GM23338 (cell line): ENCODE results near the gene SNW1. TPM values are rescaled to one million over a fixed set of nuclear protein-coding genes. Genes with fewer than 3 reads are reported as not detected.
"Not testable (repeated sequence)": the region's sequence is repeated elsewhere in the genome, so short reads cannot be mapped to it uniquely, and the experiment has no call there.

ENCODE experiments used
- ATAC-seq: fragments of 200-7000 bp; cut with Tn5 transposase; 3 replicates; pipeline ENCODE4 v1.9.1; 2020
- DNase-seq: peaks from one replicate; pipeline ENCODE4 v3.0.0-alpha.2; 2015; ENCODE audit warnings: low spot score
- H2AFZ ChIP-seq: fragments of 200-600 bp; sonication (generic); 2 replicates; pipeline ENCODE4 v1.8.0; 2016; ENCODE audit warnings: antibody characterized with exemption, mild to moderate bottlenecking, moderate library complexity
- H3F3A ChIP-seq: fragments of 200-600 bp; sonication (generic); replicated peaks from 2 replicates; pipeline ENCODE4 v1.8.0; 2017; ENCODE audit warnings: antibody characterized with exemption, mixed run types, low read depth
- H3K27ac ChIP-seq: fragments of 200-600 bp; sonication (generic); 2 replicates; pipeline ENCODE4 v1.6.1; 2016; ENCODE audit warnings: low read depth
- H3K27me3 ChIP-seq: fragments of 200-600 bp; sonication (generic); 2 replicates; pipeline ENCODE4 v1.8.0; 2016; ENCODE audit warnings: mild to moderate bottlenecking, mixed run types, moderate library complexity; ENCODE audit not compliant: insufficient read depth
- H3K36me3 ChIP-seq: fragments of 200-600 bp; sonication (generic); 2 replicates; pipeline ENCODE4 v1.8.0; 2016; ENCODE audit warnings: mild to moderate bottlenecking; ENCODE audit not compliant: insufficient read depth
- H3K4me1 ChIP-seq: fragments of 200-600 bp; sonication (generic); 2 replicates; pipeline ENCODE4 v1.8.0; 2016; ENCODE audit warnings: mild to moderate bottlenecking, moderate library complexity; ENCODE audit not compliant: insufficient read depth
- H3K4me2 ChIP-seq: fragments of 200-600 bp; sonication (generic); 2 replicates; pipeline ENCODE4 v1.7.1; 2017; ENCODE audit warnings: mixed run types
- H3K4me3 ChIP-seq: fragments of 200-600 bp; sonication (generic); 2 replicates; pipeline ENCODE4 v1.6.1; 2016; ENCODE audit warnings: mixed run types
- H3K79me2 ChIP-seq: fragments of 200-600 bp; sonication (generic); replicated peaks from 2 replicates; pipeline ENCODE4 v1.8.0; 2017; ENCODE audit warnings: mild to moderate bottlenecking; ENCODE audit not compliant: insufficient read depth
- H3K9me2 ChIP-seq: fragments of 200-600 bp; sonication (generic); 2 replicates; pipeline ENCODE4 v1.8.0; 2017; ENCODE audit not compliant: insufficient read depth
- H4K20me1 ChIP-seq: fragments of 200-600 bp; sonication (generic); replicated peaks from 2 replicates; pipeline ENCODE4 v1.8.0; 2017; ENCODE audit warnings: mild to moderate bottlenecking; ENCODE audit not compliant: insufficient read depth
- H3K27ac Mint-ChIP-seq: 2 replicates; pipeline ENCODE4 v1.8.0; 2020; ENCODE audit warnings: inconsistent platforms, mild to moderate bottlenecking, moderate library complexity, mixed read lengths
- H3K27me3 Mint-ChIP-seq: 3 replicates; pipeline ENCODE4 v1.8.0; 2022; ENCODE audit warnings: low read depth, mild to moderate bottlenecking, moderate library complexity, mixed read lengths, inconsistent platforms; ENCODE audit not compliant: insufficient read depth, poor library complexity
- H3K36me3 Mint-ChIP-seq: 3 replicates; pipeline ENCODE4 v1.8.0; 2021; ENCODE audit warnings: low read depth, mild to moderate bottlenecking, inconsistent platforms, moderate library complexity, mixed read lengths
- H3K4me1 Mint-ChIP-seq: 3 replicates; pipeline ENCODE4 v1.8.0; 2020; ENCODE audit warnings: mild to moderate bottlenecking, inconsistent platforms, mixed read lengths
- H3K4me3 Mint-ChIP-seq: 3 replicates; pipeline ENCODE4 v1.8.0; 2021; ENCODE audit warnings: moderate library complexity, mild to moderate bottlenecking, inconsistent platforms, mixed read lengths
- H3K9me3 Mint-ChIP-seq: 3 replicates; pipeline ENCODE4 v1.8.0; 2020; ENCODE audit warnings: moderate library complexity, mild to moderate bottlenecking, inconsistent platforms, mixed read lengths
- CREB1 ChIP-seq: fragments of 250-450 bp; sonication (Bioruptor Pico); IDR thresholded peaks from 2 replicates; pipeline ENCODE4 v1.5.0; 2020; ENCODE audit warnings: low read depth, mild to moderate bottlenecking, moderate library complexity
- EZH2 ChIP-seq: fragments of 200-600 bp; sonication (generic); IDR thresholded peaks from one replicate; pipeline ENCODE4 v1.8.0; 2017; ENCODE audit warnings: antibody characterized with exemption, mild to moderate bottlenecking, low read depth; ENCODE audit not compliant: unreplicated experiment
- EZH2phosphoT487 ChIP-seq: fragments of 200-600 bp; sonication (generic); IDR thresholded peaks from one replicate; pipeline ENCODE4 v1.8.1; 2018; ENCODE audit warnings: antibody characterized with exemption; ENCODE audit not compliant: unreplicated experiment
- JUNB ChIP-seq: IDR thresholded peaks from one replicate; pipeline ENCODE4 v1.6.1; 2016; ENCODE audit warnings: antibody characterized with exemption; ENCODE audit not compliant: unreplicated experiment
- POLR2AphosphoS5 ChIP-seq: IDR thresholded peaks from 2 replicates; pipeline ENCODE4 v1.6.1; 2016; ENCODE audit warnings: antibody characterized with exemption, low read depth
- STAT1 ChIP-seq: IDR thresholded peaks from one replicate; pipeline ENCODE4 v1.6.1; 2016; ENCODE audit warnings: antibody characterized with exemption; ENCODE audit not compliant: unreplicated experiment
- ZNF114 ChIP-seq: fragments of 250-450 bp; sonication (Bioruptor Pico); IDR thresholded peaks from 2 replicates; pipeline ENCODE4 v1.5.0; 2020; ENCODE audit warnings: mild to moderate bottlenecking, moderate library complexity
- polyA plus RNA-seq: library from polyadenylated mRNA; unstranded; fragments of >200 nt; fragmentation: Nextera tagmentation; extraction: Ambion mirVana; gene quantifications from 2 replicates; pipeline ENCODE4 v1.2.1, GENCODE V29; 2016
- total RNA-seq: library from RNA; depleted of rRNA; stranded (reverse); fragments of >200 nt; shearing (Covaris generic); gene quantifications from 2 replicates; pipeline ENCODE4 v1.2.3, GENCODE V29; 2014
- TF ChIP-seq, protein P1 (sequence below), 2 experiments: fragments of 200-600 bp in 1 of 2; sonication (generic) in 1 of 2; conservative IDR thresholded peaks; 2 replicates each; pipeline versions ENCODE4 v1.5.1 to v1.6.1; 2016 to 2017; ENCODE audit warnings: antibody characterized with exemption in 2 of 2, low read depth in 2 of 2, mild to moderate bottlenecking in 2 of 2, moderate library complexity in 1 of 2
- TF ChIP-seq, protein P2 (sequence below): IDR thresholded peaks from 2 replicates; pipeline ENCODE4 v1.6.1; 2016; ENCODE audit warnings: antibody characterized with exemption

The SNW1 gene
- total and polyA plus RNA-seq, 2 experiments from 2014 or later: 60.5 to 129 TPM

GRCh38 chr14:77752266-77752665 is 8.7 kb downstream of the SNW1 start:
- Mint-ChIP-seq H3K4me3 (no peak overlapping the region), H3K36me3 (peaks cover 73% of the 10 kb centered on the region), H3K27ac (no peak overlapping the region), H3K9me3 (peaks cover 4% of the 10 kb centered on the region; the same call in 1 of the 3 replicates), H3K4me1 (no peaks in the 10 kb centered on the region), H3K27me3 (no peaks in the 10 kb centered on the region)
- Histone ChIP-seq H3K4me2 (no peak overlapping the region), H3K4me3 (no peak overlapping the region), H3K9me2 (no peaks in the 10 kb centered on the region), H3K36me3 (peaks cover 56% of the 10 kb centered on the region), H2AFZ (no peak overlapping the region), H3K4me1 (no peaks in the 10 kb centered on the region), H3K79me2 (peaks cover 38% of the 10 kb centered on the region), H3K27ac (no peak overlapping the region), H3F3A (no peaks in the 10 kb centered on the region), H4K20me1 (peaks cover 30% of the 10 kb centered on the region; the same call in 1 of the 2 replicates), H3K27me3 (no peaks in the 10 kb centered on the region)
- no peak for TF ChIP-seq POLR2AphosphoS5
- TF ChIP-seq, protein P1, sequence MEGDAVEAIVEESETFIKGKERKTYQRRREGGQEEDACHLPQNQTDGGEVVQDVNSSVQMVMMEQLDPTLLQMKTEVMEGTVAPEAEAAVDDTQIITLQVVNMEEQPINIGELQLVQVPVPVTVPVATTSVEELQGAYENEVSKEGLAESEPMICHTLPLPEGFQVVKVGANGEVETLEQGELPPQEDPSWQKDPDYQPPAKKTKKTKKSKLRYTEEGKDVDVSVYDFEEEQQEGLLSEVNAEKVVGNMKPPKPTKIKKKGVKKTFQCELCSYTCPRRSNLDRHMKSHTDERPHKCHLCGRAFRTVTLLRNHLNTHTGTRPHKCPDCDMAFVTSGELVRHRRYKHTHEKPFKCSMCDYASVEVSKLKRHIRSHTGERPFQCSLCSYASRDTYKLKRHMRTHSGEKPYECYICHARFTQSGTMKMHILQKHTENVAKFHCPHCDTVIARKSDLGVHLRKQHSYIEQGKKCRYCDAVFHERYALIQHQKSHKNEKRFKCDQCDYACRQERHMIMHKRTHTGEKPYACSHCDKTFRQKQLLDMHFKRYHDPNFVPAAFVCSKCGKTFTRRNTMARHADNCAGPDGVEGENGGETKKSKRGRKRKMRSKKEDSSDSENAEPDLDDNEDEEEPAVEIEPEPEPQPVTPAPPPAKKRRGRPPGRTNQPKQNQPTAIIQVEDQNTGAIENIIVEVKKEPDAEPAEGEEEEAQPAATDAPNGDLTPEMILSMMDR (conservative IDR thresholded peaks at IDR 0.05; ENCODE audit: low read depth in 2 of 2): no peak
- no peak for TF ChIP-seq STAT1
- TF ChIP-seq CREB1 (CRISPR knock-in tag): no peak
- no peak for TF ChIP-seq ZNF114 (CRISPR knock-in tag)
- no peak for DNase-seq
- ATAC-seq: no peak

GRCh38 chr14:77747425-77747824 is 13.5 kb downstream of the SNW1 start:
- H3F3A ChIP-seq: not testable (repeated sequence)

GRCh38 chr14:77746064-77746702 is 14.8 kb downstream of the SNW1 start:
- Histone ChIP-seq H3K27ac (no peak overlapping the region), H3K36me3 (peaks cover 37% of the 10 kb centered on the region), H3F3A (no peaks in the 10 kb centered on the region), H4K20me1 (peaks cover 13% of the 10 kb centered on the region), H3K9me2 (no peaks in the 10 kb centered on the region), H3K4me1 (no peaks in the 10 kb centered on the region), H2AFZ (no peak overlapping the region), H3K4me2 (no peak overlapping the region), H3K4me3 (no peak overlapping the region), H3K27me3 (no peaks in the 10 kb centered on the region), H3K79me2 (peaks cover 18% of the 10 kb centered on the region)
- no peak overlapping the region for H3K4me3 Mint-ChIP-seq
- H3K4me1 Mint-ChIP-seq: no peaks in the 10 kb centered on the region
- H3K9me3 Mint-ChIP-seq: peaks cover 13% of the 10 kb centered on the region; the same call in 2 of the 3 replicates
- TF ChIP-seq STAT1: no peak
- TF ChIP-seq, protein P2, sequence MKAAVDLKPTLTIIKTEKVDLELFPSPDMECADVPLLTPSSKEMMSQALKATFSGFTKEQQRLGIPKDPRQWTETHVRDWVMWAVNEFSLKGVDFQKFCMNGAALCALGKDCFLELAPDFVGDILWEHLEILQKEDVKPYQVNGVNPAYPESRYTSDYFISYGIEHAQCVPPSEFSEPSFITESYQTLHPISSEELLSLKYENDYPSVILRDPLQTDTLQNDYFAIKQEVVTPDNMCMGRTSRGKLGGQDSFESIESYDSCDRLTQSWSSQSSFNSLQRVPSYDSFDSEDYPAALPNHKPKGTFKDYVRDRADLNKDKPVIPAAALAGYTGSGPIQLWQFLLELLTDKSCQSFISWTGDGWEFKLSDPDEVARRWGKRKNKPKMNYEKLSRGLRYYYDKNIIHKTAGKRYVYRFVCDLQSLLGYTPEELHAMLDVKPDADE: no peak
- no peak for TF ChIP-seq EZH2
- no peak for TF ChIP-seq EZH2phosphoT487
- TF ChIP-seq JUNB: no peak
- H3K27ac Mint-ChIP-seq: no peak overlapping the region
- ATAC-seq (no peak), DNase-seq (no peak)
- peaks cover 57% of the 10 kb centered on the region for H3K36me3 Mint-ChIP-seq
- no peaks in the 10 kb centered on the region for H3K27me3 Mint-ChIP-seq

More at GRCh38 chr14:77747425-77747824, 13.5 kb downstream of the SNW1 start:
- H3K4me3 Mint-ChIP-seq, H3K4me1 ChIP-seq, H3K27me3 Mint-ChIP-seq, H3K4me2 ChIP-seq, DNase-seq, H3K4me3 ChIP-seq, H3K4me1 Mint-ChIP-seq, H3K27ac Mint-ChIP-seq, H3K9me2 ChIP-seq, ATAC-seq, H3K27me3 ChIP-seq, H2AFZ ChIP-seq, H3K27ac ChIP-seq: not testable (repeated sequence)
- peaks cover 13% of the 10 kb centered on the region; the same call in 2 of the 3 replicates for H3K9me3 Mint-ChIP-seq
- Histone ChIP-seq H4K20me1 (peaks cover 13% of the 10 kb centered on the region), H3K36me3 (peaks cover 40% of the 10 kb centered on the region), H3K79me2 (peaks cover 18% of the 10 kb centered on the region)
- peaks cover 65% of the 10 kb centered on the region for H3K36me3 Mint-ChIP-seq
